D721Med (cell line): ENCODE data around the gene CAB39L.
A peak's percentile ranks its signal among the peaks of the same experiment; 100 is the strongest.

Experiments
- DNase-seq: peaks from one replicate; pipeline ENCODE4 v3.0.0; 2011; ENCODE audit warnings: low spot score; ENCODE audit not compliant: insufficient read length
- FAIRE-seq: peaks from 2 replicates; lab custom pipeline; 2011; peaks lifted over from hg19 to GRCh38; lab: Jason Lieb, UNC
- TF ChIP-seq, protein P1 (sequence below): IDR thresholded peaks from 2 replicates; pipeline ENCODE4 v1.5.1; 2012; ENCODE audit warnings: mild to moderate bottlenecking, control low read depth; ENCODE audit not compliant: insufficient read depth; ENCODE audit errors: missing control alignments

Gene CAB39L

DNA sequence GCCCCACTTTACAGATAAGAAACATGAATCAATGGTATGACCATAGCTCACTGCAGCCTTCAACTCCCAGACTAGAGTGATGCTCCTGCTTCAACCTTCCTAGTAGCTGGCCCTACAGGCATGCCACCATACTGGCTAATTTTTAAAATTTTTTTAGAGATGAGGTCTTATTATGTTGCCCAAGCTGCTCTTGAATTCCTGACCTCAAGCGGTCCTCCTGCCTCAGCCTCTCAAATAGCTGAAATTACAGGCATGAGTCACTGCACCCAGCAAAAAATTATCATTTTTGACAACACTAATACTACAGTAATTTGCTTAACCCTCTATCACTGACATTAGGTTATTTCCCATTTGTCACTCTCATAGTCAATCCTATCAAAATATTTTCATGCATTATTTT, 14.7 kb downstream of the CAB39L start:
- FAIRE-seq = no peak
- TF ChIP-seq, protein P1, sequence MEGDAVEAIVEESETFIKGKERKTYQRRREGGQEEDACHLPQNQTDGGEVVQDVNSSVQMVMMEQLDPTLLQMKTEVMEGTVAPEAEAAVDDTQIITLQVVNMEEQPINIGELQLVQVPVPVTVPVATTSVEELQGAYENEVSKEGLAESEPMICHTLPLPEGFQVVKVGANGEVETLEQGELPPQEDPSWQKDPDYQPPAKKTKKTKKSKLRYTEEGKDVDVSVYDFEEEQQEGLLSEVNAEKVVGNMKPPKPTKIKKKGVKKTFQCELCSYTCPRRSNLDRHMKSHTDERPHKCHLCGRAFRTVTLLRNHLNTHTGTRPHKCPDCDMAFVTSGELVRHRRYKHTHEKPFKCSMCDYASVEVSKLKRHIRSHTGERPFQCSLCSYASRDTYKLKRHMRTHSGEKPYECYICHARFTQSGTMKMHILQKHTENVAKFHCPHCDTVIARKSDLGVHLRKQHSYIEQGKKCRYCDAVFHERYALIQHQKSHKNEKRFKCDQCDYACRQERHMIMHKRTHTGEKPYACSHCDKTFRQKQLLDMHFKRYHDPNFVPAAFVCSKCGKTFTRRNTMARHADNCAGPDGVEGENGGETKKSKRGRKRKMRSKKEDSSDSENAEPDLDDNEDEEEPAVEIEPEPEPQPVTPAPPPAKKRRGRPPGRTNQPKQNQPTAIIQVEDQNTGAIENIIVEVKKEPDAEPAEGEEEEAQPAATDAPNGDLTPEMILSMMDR = no peak
- no peak for DNase-seq

DNA sequence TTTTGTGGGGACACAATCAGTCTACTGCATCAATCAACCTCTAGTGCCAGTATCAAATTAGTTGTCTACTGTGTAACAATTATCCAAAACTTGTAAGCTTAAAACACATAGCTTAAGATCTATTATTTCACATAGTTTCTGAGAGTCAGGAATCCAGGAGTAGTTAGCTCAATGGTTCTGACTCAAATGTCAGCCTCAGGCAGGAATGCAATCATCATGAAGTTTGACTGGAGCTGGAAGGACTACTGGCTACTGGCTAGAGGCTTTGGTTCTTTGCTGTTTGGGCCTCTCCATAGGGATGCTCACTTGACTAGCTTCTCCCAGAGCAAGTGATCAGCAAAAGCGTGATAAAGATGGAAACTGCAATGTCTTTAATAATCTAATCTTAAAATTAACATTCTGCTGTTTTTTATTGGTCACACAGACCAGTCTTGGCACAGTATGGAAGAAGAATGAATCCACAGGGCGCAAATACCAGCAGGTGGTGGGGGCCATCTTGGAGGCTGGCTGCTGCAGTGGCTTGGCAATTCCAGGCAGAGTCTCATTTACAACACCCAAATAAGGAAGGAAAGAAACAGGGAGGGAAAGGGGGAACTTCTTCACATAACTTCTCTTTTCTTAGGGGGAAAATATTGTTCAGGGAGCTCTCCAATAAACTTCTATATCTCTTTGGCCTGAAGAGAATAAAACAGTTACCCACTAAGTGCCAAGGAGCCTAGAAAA, 15.7 kb downstream of the CAB39L start:
- FAIRE-seq (no peak), DNase-seq (no peak)
- TF ChIP-seq, protein P1 = no peak

DNA sequence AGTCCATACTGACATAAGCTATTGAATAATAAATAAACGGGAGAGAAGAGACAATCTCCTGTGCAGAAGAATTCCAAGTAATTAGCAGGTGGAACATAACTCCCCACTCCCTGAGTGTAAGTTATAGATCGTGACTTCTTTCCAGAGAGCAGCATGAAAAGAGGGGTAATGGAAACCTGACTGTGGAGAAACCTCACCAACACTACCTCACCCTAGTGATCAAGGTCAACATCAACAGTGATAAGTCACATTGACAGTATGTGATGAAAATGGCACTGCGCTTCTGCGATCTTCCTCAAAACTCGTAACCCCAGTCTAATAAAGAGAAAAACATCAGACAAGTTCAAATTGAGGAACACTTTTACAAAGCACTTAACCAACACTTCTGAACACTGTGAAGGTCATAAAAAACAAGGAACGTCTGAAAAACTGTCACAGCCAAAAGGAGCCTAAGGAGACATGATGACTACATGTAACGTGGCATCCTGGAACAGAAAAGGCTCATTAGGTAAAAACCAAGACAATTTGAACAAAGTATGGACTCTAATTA, 19.8 kb downstream of the CAB39L start:
- TF ChIP-seq, protein P1 = no peak
- FAIRE-seq (no peak), DNase-seq (no peak)

DNA sequence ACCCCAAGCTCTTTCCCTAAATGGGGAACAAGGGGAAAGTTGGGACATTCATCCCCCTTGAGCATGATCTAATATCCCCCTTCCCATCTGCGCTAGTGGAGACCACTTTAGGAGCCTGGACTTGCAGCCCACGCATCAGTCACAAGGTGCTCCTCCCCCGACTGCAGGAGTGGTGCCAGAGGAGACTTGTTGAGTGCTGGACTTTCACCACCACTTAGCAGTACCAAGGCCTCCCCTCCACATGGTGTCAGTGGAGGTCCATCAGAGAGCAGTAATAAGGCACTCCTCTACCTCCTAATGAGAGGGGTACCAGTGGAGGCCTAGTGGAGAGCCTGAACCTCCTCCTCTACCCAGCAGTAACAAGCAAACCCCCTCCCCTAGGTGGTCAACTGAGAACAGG, 22.5 kb downstream of the CAB39L start:
- DNase-seq (no peak), FAIRE-seq (no peak)
- TF ChIP-seq, protein P1 = peak; percentile 36

DNA sequence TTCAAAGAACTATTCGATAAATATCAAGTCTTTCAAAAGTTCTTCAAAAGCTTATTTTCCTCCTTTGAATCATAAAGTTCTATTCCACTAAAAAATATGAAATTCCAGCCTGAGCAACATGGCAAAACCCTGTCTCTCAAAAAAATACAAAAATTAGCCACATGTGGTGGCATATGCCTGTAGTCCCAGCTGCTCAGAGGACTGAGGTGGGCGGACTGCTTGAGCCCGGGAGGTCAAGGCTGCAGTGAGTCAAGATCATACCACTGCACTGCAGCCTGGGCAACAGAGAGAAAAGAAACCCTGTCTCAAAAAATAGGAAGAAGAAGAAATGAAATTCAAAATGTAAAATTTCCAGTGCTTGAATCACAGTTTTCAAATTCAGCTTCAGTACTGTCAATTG, 24.6 kb downstream of the CAB39L start:
- FAIRE-seq (no peak), DNase-seq (no peak)
- TF ChIP-seq, protein P1 = no peak

DNA sequence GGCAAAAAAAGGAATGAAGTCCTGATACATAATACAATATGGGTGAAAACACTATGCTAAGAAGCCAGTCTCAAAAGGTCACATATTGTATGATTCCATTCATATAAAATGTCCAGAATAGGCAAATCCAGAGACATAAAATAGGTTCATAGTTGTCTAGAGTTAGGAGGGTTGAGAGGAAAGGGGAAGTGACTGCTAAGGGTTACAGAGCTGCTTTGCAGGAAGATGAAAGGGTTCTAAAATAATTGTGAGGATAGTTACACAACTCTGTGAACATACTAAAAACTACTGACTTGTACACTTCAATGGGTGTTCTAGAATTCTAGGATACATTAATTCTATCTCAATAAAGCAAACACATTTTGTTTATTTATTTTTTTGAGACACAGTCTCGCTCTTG, 25.7 kb downstream of the CAB39L start:
- no peak for DNase-seq
- no peak for FAIRE-seq
- TF ChIP-seq, protein P1 = no peak

DNA sequence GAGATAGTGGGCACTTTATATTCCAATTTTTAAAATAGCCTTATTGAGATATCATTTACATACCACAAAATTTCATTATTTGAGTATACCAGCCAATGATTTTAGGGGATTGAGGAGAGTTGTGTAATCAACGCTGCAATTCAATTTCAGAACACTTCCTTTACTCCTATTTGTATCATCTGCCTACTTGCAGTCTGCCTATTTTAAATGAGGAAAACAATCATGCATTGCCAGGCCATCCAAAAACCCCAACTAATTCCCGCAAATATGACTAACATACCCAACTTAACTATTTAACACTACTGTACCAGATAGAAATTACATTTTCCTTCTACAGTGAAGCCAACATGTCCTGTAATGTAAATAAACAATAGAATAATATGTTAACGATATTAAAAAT, 26.7 kb downstream of the CAB39L start:
- TF ChIP-seq, protein P1 = no peak
- no peak for DNase-seq
- no peak for FAIRE-seq
